Suprapubic skin (tissue), 4 donors: ENCODE data around the gene MCF2L2. TPM values are rescaled to one million over a fixed set of nuclear protein-coding genes. Genes with fewer than 3 reads are reported as not detected.

Source experiments
- DNase-seq, 2 donors: peaks; one replicate each; pipeline ENCODE4 v3.0.0-alpha.2; 2019; ENCODE audit warnings: low spot score in 2 of 2
- H3K27ac ChIP-seq: fragments of 200-600 bp; sonication (generic); one replicate; pipeline ENCODE4 v1.5.1; 2019
- H3K27me3 ChIP-seq: fragments of 200-600 bp; sonication (generic); one replicate; pipeline ENCODE4 v1.5.1; 2019
- H3K36me3 ChIP-seq: fragments of 200-600 bp; sonication (generic); one replicate; pipeline ENCODE4 v1.5.1; 2019
- H3K4me1 ChIP-seq: fragments of 200-600 bp; sonication (generic); one replicate; pipeline ENCODE4 v1.5.1; 2019
- H3K4me3 ChIP-seq: fragments of 200-600 bp; sonication (generic); one replicate; pipeline ENCODE4 v1.5.1; 2019; ENCODE audit warnings: mild to moderate bottlenecking
- H3K9me3 ChIP-seq: fragments of 200-600 bp; sonication (generic); one replicate; pipeline ENCODE4 v1.5.1; 2019
- CTCF ChIP-seq, 2 donors: fragments of 200-600 bp in 1 of 2; fragments of 450-650 bp in 1 of 2; sonication (generic) in 1 of 2; IDR thresholded peaks; one replicate each; pipeline ENCODE4 v1.5.1; 2016 to 2019; ENCODE audit warnings: antibody characterized with exemption in 2 of 2, mild to moderate bottlenecking in 1 of 2, moderate library complexity in 1 of 2
- EP300 ChIP-seq: sonication (generic); formaldehyde crosslinking; IDR thresholded peaks from one replicate; pipeline ENCODE4 v1.6.1; 2017; ENCODE audit warnings: antibody characterized with exemption
- POLR2A ChIP-seq, 2 donors: fragments of 450-650 bp; IDR thresholded peaks; one replicate each; pipeline ENCODE4 v1.6.1; 2017; ENCODE audit warnings: antibody characterized with exemption in 2 of 2, mild to moderate bottlenecking in 2 of 2, moderate library complexity in 2 of 2
- POLR2AphosphoS5 ChIP-seq, 3 donors: sonication (generic); formaldehyde crosslinking; IDR thresholded peaks; one replicate each; pipeline ENCODE4 v1.6.1; 2017; ENCODE audit warnings: antibody characterized with exemption in 3 of 3
- WGBS: methylation state at CpG from one replicate; pipeline ENCODE4 v1.1.5; 2018; 5-methylcytosine and 5-hydroxymethylcytosine counted together
- total RNA-seq, 4 donors: library from RNA; depleted of rRNA; stranded (reverse); fragments of >200 nt; gene quantifications; one replicate each; pipeline ENCODE4 v1.1.0, GENCODE V29; 2016

The MCF2L2 gene
- total RNA-seq, 4 donors from 2014 or later = 0.36 to 2.2 (median 0.64) TPM

DNA sequence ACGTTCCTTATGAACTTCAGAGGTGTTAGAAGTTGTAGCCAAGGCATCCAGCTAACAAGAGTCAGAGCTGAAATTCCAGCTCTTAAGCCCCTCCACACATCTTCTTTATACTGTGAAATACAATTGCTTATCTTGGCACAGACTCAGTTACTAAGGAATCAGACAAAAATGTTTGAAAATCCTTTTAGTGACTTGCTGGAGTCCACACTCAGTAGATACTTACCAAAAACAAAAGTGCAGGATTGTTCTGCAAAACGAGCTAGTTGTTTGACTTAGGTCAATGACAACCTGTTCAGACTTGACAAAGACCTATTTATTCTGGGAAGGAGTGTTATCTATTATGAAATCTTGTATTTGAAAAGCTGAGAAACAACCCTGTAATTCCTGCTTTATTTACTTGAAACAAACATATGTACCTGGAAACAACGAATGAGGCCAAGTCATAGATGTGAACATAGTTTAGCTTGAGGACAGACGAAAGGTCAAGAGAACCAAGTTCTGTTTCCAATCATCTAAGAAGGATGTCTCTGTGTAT is 136.9 kb downstream of the MCF2L2 start:
- no peak for TF ChIP-seq POLR2A (IDR thresholded peaks at IDR 0.05)
- TF ChIP-seq EP300 = no peak
- no peak for TF ChIP-seq CTCF (IDR thresholded peaks at IDR 0.05)
- TF ChIP-seq POLR2AphosphoS5 (IDR thresholded peaks at IDR 0.05) = no peak
- Histone ChIP-seq H3K4me1 (peaks cover 27% of the 10 kb centered on the region), H3K9me3 (no peaks in the 10 kb centered on the region), H3K4me3 (no peak overlapping the region), H3K36me3 (no peaks in the 10 kb centered on the region), H3K27me3 (no peaks in the 10 kb centered on the region), H3K27ac (peak overlapping the region; percentile 29)
- DNase-seq = no peak
- WGBS = 44% methylated on average over 4 of the region's 4 CpGs

DNA sequence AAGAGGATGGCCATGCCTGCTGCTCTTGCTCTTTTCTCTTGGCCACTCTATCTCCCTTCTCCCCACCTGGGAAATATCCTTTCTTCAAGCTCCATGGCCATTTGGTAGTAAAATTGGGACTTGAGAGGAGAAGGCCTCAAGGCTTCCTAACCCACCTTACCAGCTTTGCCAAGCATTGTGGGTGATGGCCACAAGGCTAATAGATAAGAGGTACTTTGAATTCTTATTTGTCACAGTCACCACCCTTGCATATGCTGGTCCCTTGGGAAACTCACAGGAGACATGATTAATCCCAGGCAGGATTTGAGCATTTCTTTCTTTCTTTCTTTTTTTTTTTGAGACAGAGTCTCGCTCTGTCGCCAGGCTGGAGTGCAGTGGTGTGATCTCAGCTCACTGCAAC is 138.2 kb downstream of the MCF2L2 start:
- Histone ChIP-seq H3K4me1 (peaks cover 30% of the 10 kb centered on the region), H3K36me3 (no peaks in the 10 kb centered on the region), H3K27ac (no peak overlapping the region), H3K27me3 (no peaks in the 10 kb centered on the region), H3K9me3 (no peaks in the 10 kb centered on the region), H3K4me3 (no peak overlapping the region)
- TF ChIP-seq EP300 = no peak
- TF ChIP-seq POLR2AphosphoS5 (IDR thresholded peaks at IDR 0.05) = no peak
- TF ChIP-seq POLR2A (IDR thresholded peaks at IDR 0.05) = no peak
- no peak for TF ChIP-seq CTCF (IDR thresholded peaks at IDR 0.05)
- 100% methylated on average over 2 of the region's 2 CpGs for WGBS
- DNase-seq = no peak

DNA sequence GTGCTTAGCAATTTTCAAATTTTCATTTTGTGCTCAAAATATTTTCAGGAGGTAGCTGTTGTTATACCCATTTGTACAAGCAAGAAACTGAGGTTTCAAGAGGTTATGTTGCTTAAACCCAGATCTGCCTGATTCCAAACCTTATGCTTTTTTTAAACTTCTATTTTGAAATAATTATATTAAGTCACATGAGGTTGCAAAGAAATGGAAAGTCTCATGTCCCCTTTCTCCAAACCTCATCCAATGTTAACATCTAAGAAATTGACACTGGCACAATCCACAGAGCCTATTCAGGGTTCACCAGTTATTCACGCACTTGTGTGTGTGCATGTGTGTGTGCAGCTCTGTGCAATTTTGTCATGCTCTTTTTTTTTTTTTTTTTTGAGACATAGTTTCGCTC is 140.3 kb downstream of the MCF2L2 start:
- Histone ChIP-seq H3K4me1 (peaks cover 30% of the 10 kb centered on the region), H3K4me3 (no peak overlapping the region), H3K27me3 (no peaks in the 10 kb centered on the region), H3K27ac (no peak overlapping the region), H3K36me3 (no peaks in the 10 kb centered on the region), H3K9me3 (no peaks in the 10 kb centered on the region)
- DNase-seq = no peak
- 96% methylated on average over 2 of the region's 2 CpGs for WGBS
- TF ChIP-seq CTCF (IDR thresholded peaks at IDR 0.05) (no peak), POLR2AphosphoS5 (IDR thresholded peaks at IDR 0.05) (no peak), POLR2A (IDR thresholded peaks at IDR 0.05) (no peak), EP300 (no peak)

- no peak overlapping the region for H3K4me3 ChIP-seq
- TF ChIP-seq POLR2AphosphoS5 (IDR thresholded peaks at IDR 0.05) (no peak), CTCF (IDR thresholded peaks at IDR 0.05) (no peak), EP300 (no peak), POLR2A (IDR thresholded peaks at IDR 0.05) (no peak)
- H3K27me3 ChIP-seq = no peaks in the 10 kb centered on the region
- 56% methylated on average over 9 of the region's 9 CpGs for WGBS
- H3K4me1 ChIP-seq = peaks cover 30% of the 10 kb centered on the region
- H3K36me3 ChIP-seq = no peaks in the 10 kb centered on the region
- peak overlapping the region; percentile 59 for H3K27ac ChIP-seq
- H3K9me3 ChIP-seq = no peaks in the 10 kb centered on the region
- DNase-seq = no peak
Measured at GRCh38 chr3:183287301-183287971, 141.0 kb downstream of the MCF2L2 start.

GRCh38 chr3:183285828-183286457 is 142.5 kb downstream of the MCF2L2 start:
- TF ChIP-seq POLR2A (IDR thresholded peaks at IDR 0.05) = no peak
- TF ChIP-seq POLR2AphosphoS5 (IDR thresholded peaks at IDR 0.05) = peak in 2 of 3 donors; percentile 51 to 64
- no peaks in the 10 kb centered on the region for H3K36me3 ChIP-seq
- H3K4me3 ChIP-seq = peak overlapping the region; percentile 11
- H3K27ac ChIP-seq = peak overlapping the region; percentile 59
- H3K4me1 ChIP-seq = peaks cover 23% of the 10 kb centered on the region
- no peaks in the 10 kb centered on the region for H3K27me3 ChIP-seq
- DNase-seq = peak; percentile 88 to 93
- no peaks in the 10 kb centered on the region for H3K9me3 ChIP-seq
- WGBS = 13% methylated on average over 10 of the region's 10 CpGs
